K562 (cell line): ENCODE results near the gene ZNF627. TPM values are rescaled to one million over a fixed set of nuclear protein-coding genes. Genes with fewer than 3 reads are reported as not detected.

Source experiments
- DLX4 ChIP-seq: fragments of 250-450 bp; sonication (Bioruptor Pico); IDR thresholded peaks from 2 replicates; pipeline ENCODE4 v1.6.1; 2021; ENCODE audit warnings: mild to moderate bottlenecking
- MECOM ChIP-seq: fragments of 250-450 bp; sonication (Bioruptor Pico); IDR thresholded peaks from 2 replicates; pipeline ENCODE4 v1.8.0; 2022; ENCODE audit warnings: inconsistent platforms
- MGA ChIP-seq: fragments of 450-650 bp; IDR thresholded peaks from 2 replicates; pipeline ENCODE4 v1.6.1; 2016; ENCODE audit warnings: mild to moderate bottlenecking, moderate library complexity
- NFE2L1 ChIP-seq: fragments of 450-650 bp; IDR thresholded peaks from 2 replicates; pipeline ENCODE4 v1.6.1; 2016; ENCODE audit warnings: missing genetic modification characterization, low read depth, mild to moderate bottlenecking, missing compliant biosample characterization, moderate library complexity, borderline replicate concordance
- NKRF ChIP-seq: fragments of 450-650 bp; IDR thresholded peaks from 2 replicates; pipeline ENCODE4 v1.6.1; 2016; ENCODE audit warnings: borderline replicate concordance
- OTX1 ChIP-seq: fragments of 450-650 bp; formaldehyde crosslinking; IDR thresholded peaks from 2 replicates; pipeline ENCODE4 v1.4.0; 2022; ENCODE audit warnings: mild to moderate bottlenecking
- PHF21A ChIP-seq: fragments of 450-650 bp; IDR thresholded peaks from 2 replicates; pipeline ENCODE4 v1.6.1; 2017; ENCODE audit warnings: low read depth, borderline replicate concordance
- TAL1 ChIP-seq: fragments of 450-650 bp; IDR thresholded peaks from 2 replicates; pipeline ENCODE4 v1.6.1; 2016; ENCODE audit warnings: mild to moderate bottlenecking
- ZNF592 ChIP-seq: fragments of 450-650 bp; IDR thresholded peaks from 2 replicates; pipeline ENCODE4 v1.6.1; 2017; ENCODE audit warnings: antibody characterized with exemption, mild to moderate bottlenecking
- ZNF79 ChIP-seq: fragments of 250-450 bp; sonication (Bioruptor Pico); IDR thresholded peaks from 2 replicates; pipeline ENCODE4 v1.4.0; 2020; ENCODE audit warnings: low read depth, mild to moderate bottlenecking, moderate library complexity
- polyA plus RNA-seq, 8 experiments: library from polyadenylated mRNA; depleted of rRNA in 4 of 8; stranded (reverse) in 5 of 8; unstranded in 3 of 8; fragments of >200 nt; fragmentation: Nextera tagmentation in 2 of 8; fragmentation: Illumina TruSeq in 1 of 8; extraction: Ambion mirVana in 2 of 8; extraction: Trizol in 1 of 8; gene quantifications; 2 replicates each; pipeline versions ENCODE4 v1.2.1 to v1.2.3, GENCODE V29; 2011 to 2014; ENCODE audit warnings: inconsistent platforms in 1 of 8, missing spikeins in 1 of 8
- total RNA-seq, 7 experiments: library from RNA; depleted of rRNA in 6 of 7; stranded (reverse); fragments of >200 nt in 6 of 7; fragmentation: Illumina TruSeq in 2 of 7; extraction: Trizol in 2 of 7; gene quantifications; 2 replicates each; pipeline versions ENCODE4 v1.2.1 to v1.2.3, GENCODE V29; 2011 to 2021; ENCODE audit warnings: low replicate concordance in 1 of 7

ZNF627 gene
- total and polyA plus RNA-seq, 9 of the 15 experiments (the other 6 are each of a cell fraction or from before 2014, with no cell fraction given), result 6.4 to 19.9 (median 10.6) TPM

- TF ChIP-seq MGA (no peak), ZNF592 (0 out of 2 replicates have a peak, but pooled peaks have one; percentile 77), OTX1 (CRISPR knock-in tag) (no peak), PHF21A (no peak), MECOM (CRISPR knock-in tag) (no peak), TAL1 (peak; percentile 41; the same call in 1 of the 2 replicates), NKRF (no peak), NFE2L1 (tag) (no peak), DLX4 (CRISPR knock-in tag) (no peak), ZNF79 (CRISPR knock-in tag) (no peak)
Measured at GRCh38 chr19:11563532-11563931, 33.8 kb upstream of the ZNF627 start (continued).
